Retinal pigment epithelial cell (primary cell): ENCODE data around the gene LRRC3.

Experiments used
- DNase-seq: peaks from one replicate; pipeline ENCODE4 v3.0.0-alpha.2; 2010; ENCODE audit warnings: low read depth
- H3K4me3 ChIP-seq: 2 replicates; pipeline ENCODE4 v1.5.1; 2011; ENCODE audit warnings: mild to moderate bottlenecking, low read length, control low read depth, moderate library complexity
- TF ChIP-seq, protein P1 (sequence below): conservative IDR thresholded peaks from 2 replicates; pipeline ENCODE4 v1.5.1; 2011; ENCODE audit warnings: low read depth, low read length, control low read depth, inconsistent platforms

Gene LRRC3

GRCh38 chr21:44437371-44437695, 18.0 kb upstream of the LRRC3 start:
- TF ChIP-seq, protein P1, sequence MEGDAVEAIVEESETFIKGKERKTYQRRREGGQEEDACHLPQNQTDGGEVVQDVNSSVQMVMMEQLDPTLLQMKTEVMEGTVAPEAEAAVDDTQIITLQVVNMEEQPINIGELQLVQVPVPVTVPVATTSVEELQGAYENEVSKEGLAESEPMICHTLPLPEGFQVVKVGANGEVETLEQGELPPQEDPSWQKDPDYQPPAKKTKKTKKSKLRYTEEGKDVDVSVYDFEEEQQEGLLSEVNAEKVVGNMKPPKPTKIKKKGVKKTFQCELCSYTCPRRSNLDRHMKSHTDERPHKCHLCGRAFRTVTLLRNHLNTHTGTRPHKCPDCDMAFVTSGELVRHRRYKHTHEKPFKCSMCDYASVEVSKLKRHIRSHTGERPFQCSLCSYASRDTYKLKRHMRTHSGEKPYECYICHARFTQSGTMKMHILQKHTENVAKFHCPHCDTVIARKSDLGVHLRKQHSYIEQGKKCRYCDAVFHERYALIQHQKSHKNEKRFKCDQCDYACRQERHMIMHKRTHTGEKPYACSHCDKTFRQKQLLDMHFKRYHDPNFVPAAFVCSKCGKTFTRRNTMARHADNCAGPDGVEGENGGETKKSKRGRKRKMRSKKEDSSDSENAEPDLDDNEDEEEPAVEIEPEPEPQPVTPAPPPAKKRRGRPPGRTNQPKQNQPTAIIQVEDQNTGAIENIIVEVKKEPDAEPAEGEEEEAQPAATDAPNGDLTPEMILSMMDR, result no peak
- H3K4me3 ChIP-seq, result no peak overlapping the region
- DNase-seq, result no peak

- no peak for DNase-seq
- TF ChIP-seq, protein P1, result no peak
- H3K4me3 ChIP-seq, result no peak overlapping the region
These were observed 17.4 kb upstream of the LRRC3 start for GRCh38 chr21:44437696-44438431.

DNA sequence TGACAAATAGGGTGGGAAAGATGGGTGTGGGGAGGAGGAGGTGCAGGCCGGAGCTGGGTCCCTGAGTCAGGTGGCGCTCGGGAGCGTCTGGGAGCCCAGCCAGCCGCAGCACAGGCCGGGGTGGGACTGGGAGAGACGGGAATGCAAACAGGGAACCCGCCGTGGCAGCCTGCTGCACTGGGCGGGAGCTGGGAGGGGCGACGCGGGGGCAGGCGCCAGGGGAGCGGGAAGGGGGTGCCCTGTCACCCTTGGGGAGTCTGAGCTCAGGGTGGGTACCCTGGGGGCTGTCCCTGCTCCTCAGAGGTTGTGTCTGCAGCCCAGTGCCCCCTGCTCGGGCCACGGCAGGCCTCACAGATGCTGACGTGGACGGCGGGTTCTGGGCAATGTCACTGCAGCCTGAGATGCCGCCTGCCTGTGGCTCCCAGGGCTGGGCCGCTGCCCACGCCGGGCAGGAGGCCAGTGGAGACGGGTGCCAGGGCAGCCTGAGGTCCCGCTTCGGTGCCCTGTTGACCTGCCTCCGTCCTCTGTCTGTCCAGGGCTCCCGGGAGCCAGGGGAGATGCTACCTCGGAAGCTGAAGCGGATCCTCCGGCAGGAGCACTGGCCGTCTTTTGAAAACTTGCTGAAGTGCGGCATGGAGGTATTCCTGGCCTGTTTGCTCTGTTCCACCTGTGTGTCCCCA, 16.6 kb upstream of the LRRC3 start:
- TF ChIP-seq, protein P1, result no peak
- H3K4me3 ChIP-seq, result no peak overlapping the region
- no peak for DNase-seq

DNA sequence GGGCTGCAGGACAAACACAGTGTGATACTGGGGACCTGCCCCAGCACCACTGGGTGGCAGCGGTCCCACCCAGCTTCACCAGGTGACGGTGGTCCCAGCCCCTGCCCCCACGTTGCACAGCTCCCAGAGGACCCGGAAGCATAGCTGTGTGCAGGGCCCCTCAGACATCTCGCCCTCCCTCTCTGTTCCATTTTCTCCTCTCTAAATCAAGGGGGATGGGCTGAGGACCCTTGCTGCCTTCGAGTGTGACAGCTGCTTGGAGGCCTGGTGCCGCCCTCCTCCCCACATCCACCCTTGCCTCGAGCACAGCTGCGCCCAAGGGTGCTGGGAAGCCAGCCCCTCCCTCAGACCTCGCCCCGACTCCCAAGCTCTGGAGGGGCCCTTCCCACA, 16.1 kb upstream of the LRRC3 start:
- no peak overlapping the region for H3K4me3 ChIP-seq
- TF ChIP-seq, protein P1, result no peak
- DNase-seq, result no peak

GRCh38 chr21:44440241-44441040, 14.9 kb upstream of the LRRC3 start:
- TF ChIP-seq, protein P1, result no peak
- H3K4me3 ChIP-seq, result no peak overlapping the region
- no peak for DNase-seq

GRCh38 chr21:44441041-44441400, 14.3 kb upstream of the LRRC3 start:
- TF ChIP-seq, protein P1, result no peak
- H3K4me3 ChIP-seq, result no peak overlapping the region
- DNase-seq, result no peak
